HepG2 (cell line): ENCODE measurements around the gene FRMD3.

Source experiments
- FOSL2 ChIP-seq: sonication (generic); formaldehyde crosslinking; IDR thresholded peaks from 2 replicates; pipeline ENCODE4 v1.4.0; 2020; ENCODE audit warnings: missing genetic modification reagents
- HNF4A ChIP-seq: sonication (generic); formaldehyde crosslinking; IDR thresholded peaks from 2 replicates; pipeline ENCODE4 v1.4.0; 2020; ENCODE audit warnings: missing genetic modification reagents
- NFRKB ChIP-seq: fragments of 450-650 bp; IDR thresholded peaks from 2 replicates; pipeline ENCODE4 v1.6.1; 2017
- TF ChIP-seq, protein P1 (sequence below): sonication (generic); formaldehyde crosslinking; IDR thresholded peaks from 2 replicates; pipeline ENCODE4 v1.5.0; 2020; ENCODE audit warnings: mild to moderate bottlenecking, missing genetic modification reagents, moderate library complexity

DNA sequence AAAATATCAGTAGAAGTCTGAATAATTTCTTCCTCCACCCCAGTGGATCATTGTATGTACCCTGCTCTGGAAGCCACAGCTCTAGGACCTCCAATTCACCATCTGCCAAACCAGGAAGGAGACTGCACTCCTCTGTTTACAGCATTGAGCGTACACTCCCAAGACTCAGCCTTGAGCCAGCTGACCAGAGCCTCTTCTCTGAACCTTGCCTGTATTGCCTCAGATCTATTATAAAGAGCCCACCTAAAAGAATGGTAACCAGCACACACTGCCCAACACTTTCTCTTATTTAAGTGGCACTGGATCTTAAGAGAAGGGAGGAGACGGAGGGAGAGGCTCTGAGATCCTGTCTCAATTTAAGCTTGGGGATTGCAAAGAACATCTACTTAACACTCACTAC lies 257.4 kb downstream of the FRMD3 start:
- TF ChIP-seq, protein P1, sequence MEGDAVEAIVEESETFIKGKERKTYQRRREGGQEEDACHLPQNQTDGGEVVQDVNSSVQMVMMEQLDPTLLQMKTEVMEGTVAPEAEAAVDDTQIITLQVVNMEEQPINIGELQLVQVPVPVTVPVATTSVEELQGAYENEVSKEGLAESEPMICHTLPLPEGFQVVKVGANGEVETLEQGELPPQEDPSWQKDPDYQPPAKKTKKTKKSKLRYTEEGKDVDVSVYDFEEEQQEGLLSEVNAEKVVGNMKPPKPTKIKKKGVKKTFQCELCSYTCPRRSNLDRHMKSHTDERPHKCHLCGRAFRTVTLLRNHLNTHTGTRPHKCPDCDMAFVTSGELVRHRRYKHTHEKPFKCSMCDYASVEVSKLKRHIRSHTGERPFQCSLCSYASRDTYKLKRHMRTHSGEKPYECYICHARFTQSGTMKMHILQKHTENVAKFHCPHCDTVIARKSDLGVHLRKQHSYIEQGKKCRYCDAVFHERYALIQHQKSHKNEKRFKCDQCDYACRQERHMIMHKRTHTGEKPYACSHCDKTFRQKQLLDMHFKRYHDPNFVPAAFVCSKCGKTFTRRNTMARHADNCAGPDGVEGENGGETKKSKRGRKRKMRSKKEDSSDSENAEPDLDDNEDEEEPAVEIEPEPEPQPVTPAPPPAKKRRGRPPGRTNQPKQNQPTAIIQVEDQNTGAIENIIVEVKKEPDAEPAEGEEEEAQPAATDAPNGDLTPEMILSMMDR (CRISPR knock-in tag) = no peak
- TF ChIP-seq HNF4A (CRISPR knock-in tag) (no peak), NFRKB (no peak), FOSL2 (CRISPR knock-in tag) (no peak)
